Ovary (tissue), 9 donors: ENCODE results near the gene SLC12A5. TPM values are rescaled to one million over a fixed set of nuclear protein-coding genes. Genes with fewer than 3 reads are reported as not detected.

ENCODE experiments used
- DNase-seq, 5 donors: peaks; one replicate each; pipeline ENCODE4 v3.0.0-alpha.2; 2019 to 2020
- H3K27ac ChIP-seq, 2 donors: fragments of 200-600 bp; one replicate each; pipeline versions ENCODE4 v1.5.1 to v1.8.0; 2019 to 2022
- H3K27me3 ChIP-seq: fragments of 200-600 bp; one replicate; pipeline ENCODE4 v1.8.0; 2022
- H3K36me3 ChIP-seq: fragments of 200-600 bp; sonication (generic); one replicate; pipeline ENCODE4 v1.5.1; 2019
- H3K4me1 ChIP-seq: one replicate; pipeline ENCODE4 v1.8.1; 2013; ENCODE audit warnings: mild to moderate bottlenecking, moderate library complexity; ENCODE audit not compliant: insufficient read depth
- H3K4me3 ChIP-seq: fragments of 200-600 bp; sonication (generic); one replicate; pipeline ENCODE4 v1.5.1; 2017
- H3K9me3 ChIP-seq, 2 donors: fragments of 200-600 bp in 1 of 2; sonication (generic) in 1 of 2; one replicate each; pipeline versions ENCODE4 v1.5.1 to v1.8.1; 2013 to 2019; ENCODE audit warnings: mild to moderate bottlenecking in 1 of 2, moderate library complexity in 1 of 2
- CTCF ChIP-seq, 3 donors: fragments of 450-650 bp in 2 of 3; fragments of 200-600 bp in 1 of 3; IDR thresholded peaks; one replicate each; pipeline versions ENCODE4 v1.5.1 to v1.8.0; 2016 to 2022; ENCODE audit warnings: antibody characterized with exemption in 3 of 3, mild to moderate bottlenecking in 1 of 3
- EP300 ChIP-seq: sonication (generic); formaldehyde crosslinking; IDR thresholded peaks from one replicate; pipeline ENCODE4 v1.6.1; 2017; ENCODE audit warnings: antibody characterized with exemption
- POLR2A ChIP-seq: fragments of 450-650 bp; IDR thresholded peaks from one replicate; pipeline ENCODE4 v1.6.1; 2017; ENCODE audit warnings: antibody characterized with exemption, mild to moderate bottlenecking, moderate library complexity
- WGBS, 3 donors: extraction: QIAGEN DNeasy Blood & Tissue Kit in 1 of 3; methylation state at CpG; one replicate each; pipeline versions ENCODE4 v1.1.5 to v1.1.7; 2013 to 2017; 5-methylcytosine and 5-hydroxymethylcytosine counted together
- intact Hi-C, 4 donors: fragments of 100-400 bp; cut with DNase I; formaldehyde crosslinking; loops; one replicate each; pipeline versions ENCODE4 v1.11.0 to v1.15.1; 2022 to 2023
- polyA plus RNA-seq, 2 donors: library from polyadenylated mRNA; stranded (reverse); fragments of 200-250 nt in 1 of 2; fragments of 350-450 nt in 1 of 2; fragmentation: Illumina TruSeq in 1 of 2; extraction: RNeasy Lipid Tissue Mini Kit (QIAGEN cat#74804) in 1 of 2; gene quantifications; one replicate each; pipeline ENCODE4 v1.2.3, GENCODE V29; 2013 to 2014
- total RNA-seq, 7 donors: library from RNA; depleted of rRNA in 2 of 7; stranded (reverse); fragments of >200 nt in 2 of 7; fragmentation: NEBNext Ultra II Directional in 3 of 7; extraction: Animal tissue kit (Norgen Biotek cat#: 25700) in 3 of 7; gene quantifications; one replicate each; pipeline versions ENCODE4 v1.1.0 to v1.2.4, GENCODE V29; 2016 to 2023
- donor health status: DM: no; HTN: no; CAD: no; lungs with moderate emphysema.
- donor health status: DM: no; HTN: no; CAD: no.
- donor health status: Bipolar disorder and iron deficiency.
- donor health status: DM: yes; HTN: yes; CAD: no.
- donor health status: DM: no; HTN: no; CAD: no.
- donor health status: DM: yes; HTN: yes; CAD: no.

Gene SLC12A5
- total and polyA plus RNA-seq, 9 donors = 1.1 to 3.8 (median 1.4) TPM; not detected in 2

GRCh38 chr20:46102940-46103339 is 73.9 kb downstream of the SLC12A5 start:
- no peak for DNase-seq
- Histone ChIP-seq H3K36me3 (no peaks in the 10 kb centered on the region), H3K27ac (no peak overlapping the region), H3K4me3 (no peak overlapping the region), H3K27me3 (no peaks in the 10 kb centered on the region), H3K4me1 (no peaks in the 10 kb centered on the region), H3K9me3 (peaks cover 0 to 3% of the 10 kb centered on the region in 2 donors)
- intact Hi-C loops = no loop called here
- TF ChIP-seq CTCF (IDR thresholded peaks at IDR 0.05) = no peak
- no peak for TF ChIP-seq POLR2A
- no peak for TF ChIP-seq EP300
- WGBS, 3 donors = 84 to 89% (median 84%) methylated on average over 3 of the region's 3 CpGs

GRCh38 chr20:46104262-46104661 is 75.2 kb downstream of the SLC12A5 start:
- no peak for DNase-seq
- no peaks in the 10 kb centered on the region for H3K36me3 ChIP-seq
- 74 to 80% (median 75%) methylated on average over 3 of the region's 3 CpGs for WGBS, 3 donors
- no peaks in the 10 kb centered on the region for H3K4me1 ChIP-seq
- no peak for TF ChIP-seq CTCF (IDR thresholded peaks at IDR 0.05)
- TF ChIP-seq POLR2A = no peak
- no peak for TF ChIP-seq EP300
- H3K9me3 ChIP-seq = peaks cover 0 to 3% of the 10 kb centered on the region in 2 donors
- intact Hi-C loops = no loop called here
- H3K27me3 ChIP-seq = no peaks in the 10 kb centered on the region
- no peak overlapping the region for H3K4me3 ChIP-seq
- H3K27ac ChIP-seq = no peak overlapping the region

GRCh38 chr20:46107061-46107460 is 78.0 kb downstream of the SLC12A5 start:
- H3K4me1 ChIP-seq = no peaks in the 10 kb centered on the region
- TF ChIP-seq CTCF (IDR thresholded peaks at IDR 0.05) = no peak
- TF ChIP-seq EP300 = no peak
- TF ChIP-seq POLR2A = no peak
- no peaks in the 10 kb centered on the region for H3K27me3 ChIP-seq
- intact Hi-C loops = no loop called here
- no peak overlapping the region for H3K27ac ChIP-seq
- no peaks in the 10 kb centered on the region for H3K9me3 ChIP-seq
- no peak overlapping the region for H3K4me3 ChIP-seq
- H3K36me3 ChIP-seq = no peaks in the 10 kb centered on the region
- DNase-seq = no peak
- 51 to 64% (median 58%) methylated on average over 6 of the region's 6 CpGs for WGBS, 3 donors

- intact Hi-C loops = no loop called here
- H3K9me3 ChIP-seq = no peaks in the 10 kb centered on the region
- DNase-seq = no peak
- H3K27me3 ChIP-seq = no peaks in the 10 kb centered on the region
- no peak for TF ChIP-seq POLR2A
- WGBS, 3 donors = 81 to 82% (median 81%) methylated on average over 5 of the region's 5 CpGs
- no peaks in the 10 kb centered on the region for H3K36me3 ChIP-seq
- no peaks in the 10 kb centered on the region for H3K4me1 ChIP-seq
- H3K27ac ChIP-seq = no peak overlapping the region
- H3K4me3 ChIP-seq = no peak overlapping the region
These were observed 79.4 kb downstream of the SLC12A5 start for GRCh38 chr20:46108435-46108841.

- WGBS, 3 donors = 80 to 92% (median 86%) methylated on average over 14 of the region's 14 CpGs
- Histone ChIP-seq H3K4me1 (no peaks in the 10 kb centered on the region), H3K27ac (no peak overlapping the region), H3K27me3 (no peaks in the 10 kb centered on the region), H3K4me3 (no peak overlapping the region), H3K36me3 (no peaks in the 10 kb centered on the region), H3K9me3 (no peaks in the 10 kb centered on the region)
- no peak for DNase-seq
- intact Hi-C loops = no loop called here
- TF ChIP-seq EP300 = no peak
- TF ChIP-seq POLR2A = no peak
- no peak for TF ChIP-seq CTCF (IDR thresholded peaks at IDR 0.05)
These were observed 80.0 kb downstream of the SLC12A5 start for GRCh38 chr20:46108976-46109375.

Other genes with a start within 250 kb of the SLC12A5 start
- 1 to 10 TPM in 4 of 7 donors, under 1 TPM in 2, not detected in 1; 0.42 to 3.0 (median 1.1) TPM for gene WFDC3, start 237.3 kb upstream of the SLC12A5 start, total RNA-seq
- gene WFDC3, start 237.3 kb upstream of the SLC12A5 start, polyA plus RNA-seq = 1 to 10 TPM; 1.5 to 2.0 TPM
- 10 to 100 TPM; 20.6 to 31.8 (median 28.1) TPM for gene DNTTIP1, start 237.3 kb upstream of the SLC12A5 start, total RNA-seq
- 10 to 100 TPM; 29.1 to 36.1 TPM for gene DNTTIP1, start 237.3 kb upstream of the SLC12A5 start, polyA plus RNA-seq
- gene UBE2C, start 216.6 kb upstream of the SLC12A5 start, total RNA-seq = 1 to 10 TPM in 2 of 7 donors, under 1 TPM in 2, not detected in 3; 0.69 to 1.9 (median 1.0) TPM
- 1 to 10 TPM; 2.6 to 5.6 TPM for gene UBE2C, start 216.6 kb upstream of the SLC12A5 start, polyA plus RNA-seq
- gene TNNC2, start 201.9 kb upstream of the SLC12A5 start, total RNA-seq = 1 to 10 TPM in 6 of 7 donors, not detected in 1; 1.9 to 3.7 (median 3.4) TPM
- gene TNNC2, start 201.9 kb upstream of the SLC12A5 start, polyA plus RNA-seq = 1 to 10 TPM; 1.5 to 3.6 TPM
- gene SNX21, start 195.4 kb upstream of the SLC12A5 start, total RNA-seq = 10 to 100 TPM; 46.1 to 90.1 (median 71.0) TPM
- 10 to 100 TPM; 18.2 to 41.1 TPM for gene SNX21, start 195.4 kb upstream of the SLC12A5 start, polyA plus RNA-seq
- 10 to 100 TPM; 18.4 to 26.7 (median 19.6) TPM for gene ACOT8, start 171.8 kb upstream of the SLC12A5 start, total RNA-seq
- gene ACOT8, start 171.8 kb upstream of the SLC12A5 start, polyA plus RNA-seq = 10 to 100 TPM; 13.5 to 21.9 TPM
- 1 to 10 TPM; 1.8 to 7.5 (median 4.7) TPM for gene ZSWIM3, start 171.6 kb upstream of the SLC12A5 start, total RNA-seq
- gene ZSWIM3, start 171.6 kb upstream of the SLC12A5 start, polyA plus RNA-seq = 1 to 10 TPM; 2.4 to 6.0 TPM
- 10 to 100 TPM in 5 of 7 donors, 1 to 10 TPM in 2; 4.8 to 15.2 (median 11.8) TPM for gene ZSWIM1, start 148.0 kb upstream of the SLC12A5 start, total RNA-seq
- gene ZSWIM1, start 148.0 kb upstream of the SLC12A5 start, polyA plus RNA-seq = 10 to 100 TPM in 1 of 2 donors, 1 to 10 TPM in 1; 4.9 to 11.5 TPM
- gene SPATA25, start 141.6 kb upstream of the SLC12A5 start, total RNA-seq = 1 to 10 TPM; 4.2 to 7.5 (median 5.6) TPM
- 1 to 10 TPM in 1 of 2 donors, not detected in 1; 7.1 TPM for gene SPATA25, start 141.6 kb upstream of the SLC12A5 start, polyA plus RNA-seq
- gene NEURL2, start 138.0 kb upstream of the SLC12A5 start, total RNA-seq = 10 to 100 TPM; 10.1 to 28.7 (median 12.5) TPM
- 10 to 100 TPM in 1 of 2 donors, 1 to 10 TPM in 1; 1.5 to 11.8 TPM for gene NEURL2, start 138.0 kb upstream of the SLC12A5 start, polyA plus RNA-seq
- gene CTSA, start 137.9 kb upstream of the SLC12A5 start, total RNA-seq = 100 to 1,000 TPM in 4 of 7 donors, 10 to 100 TPM in 3; 45.0 to 156 (median 110) TPM
- 100 to 1,000 TPM in 1 of 2 donors, 10 to 100 TPM in 1; 81.6 to 210 TPM for gene CTSA, start 137.9 kb upstream of the SLC12A5 start, polyA plus RNA-seq
- gene PLTP, start 117.1 kb upstream of the SLC12A5 start, total RNA-seq = 100 to 1,000 TPM in 4 of 7 donors, 10 to 100 TPM in 3; 83.5 to 266 (median 138) TPM
- gene PLTP, start 117.1 kb upstream of the SLC12A5 start, polyA plus RNA-seq = 100 to 1,000 TPM in 1 of 2 donors, 10 to 100 TPM in 1; 85.7 to 188 TPM
- 10 to 100 TPM; 34.5 to 73.7 (median 59.8) TPM for gene PCIF1, start 94.5 kb upstream of the SLC12A5 start, total RNA-seq
- 10 to 100 TPM; 14.6 to 48.2 TPM for gene PCIF1, start 94.5 kb upstream of the SLC12A5 start, polyA plus RNA-seq
- 10 to 100 TPM; 14.2 to 25.7 (median 20.0) TPM for gene ZNF335, start 57.0 kb upstream of the SLC12A5 start, total RNA-seq
- gene ZNF335, start 57.0 kb upstream of the SLC12A5 start, polyA plus RNA-seq = 10 to 100 TPM in 1 of 2 donors, 1 to 10 TPM in 1; 3.5 to 15.7 TPM
- 1 to 10 TPM in 2 of 7 donors, under 1 TPM in 5; 0.10 to 1.7 (median 0.28) TPM for gene MMP9, start 20.3 kb upstream of the SLC12A5 start, total RNA-seq
- gene MMP9, start 20.3 kb upstream of the SLC12A5 start, polyA plus RNA-seq = under 1 TPM; 0.16 to 0.25 TPM
- gene NCOA5, start 60.7 kb downstream of the SLC12A5 start, total RNA-seq = 10 to 100 TPM; 27.6 to 51.1 (median 37.4) TPM
- 10 to 100 TPM; 27.9 to 35.6 TPM for gene NCOA5, start 60.7 kb downstream of the SLC12A5 start, polyA plus RNA-seq
- gene CD40, start 89.1 kb downstream of the SLC12A5 start, total RNA-seq = 10 to 100 TPM; 14.4 to 28.0 (median 21.3) TPM
- 10 to 100 TPM; 21.6 to 35.7 TPM for gene CD40, start 89.1 kb downstream of the SLC12A5 start, polyA plus RNA-seq